H9 (cell line): ENCODE results near the gene NLN. TPM values are rescaled to one million over a fixed set of nuclear protein-coding genes. Genes with fewer than 3 reads are reported as not detected.

Source experiments
- DNase-seq: peaks from one replicate; pipeline ENCODE4 v3.0.0-alpha.2; 2017
- H2AFZ ChIP-seq: one replicate; pipeline ENCODE4 v1.6.1; 2013; ENCODE audit warnings: mild to moderate bottlenecking, low read length, control low read depth, moderate library complexity
- H2AK5ac ChIP-seq: 2 replicates; pipeline ENCODE4 v1.6.1; 2013; ENCODE audit warnings: low read length, control low read depth, mixed read lengths; ENCODE audit not compliant: insufficient read length
- H2BK120ac ChIP-seq: one replicate; pipeline ENCODE4 v1.6.1; 2013; ENCODE audit warnings: low read depth, mild to moderate bottlenecking, low read length, control low read depth, inconsistent platforms; ENCODE audit not compliant: poor library complexity, severe bottlenecking
- H2BK12ac ChIP-seq: 2 replicates; pipeline ENCODE4 v1.6.1; 2013; ENCODE audit warnings: low read length, control low read depth, mixed read lengths, low read depth; ENCODE audit not compliant: insufficient read length
- H2BK15ac ChIP-seq: 2 replicates; pipeline ENCODE4 v1.6.1; 2013; ENCODE audit warnings: low read depth, low read length, control low read depth
- H2BK20ac ChIP-seq: one replicate; pipeline ENCODE4 v1.6.1; 2013; ENCODE audit warnings: low read depth, mild to moderate bottlenecking, low read length, control low read depth, inconsistent platforms; ENCODE audit not compliant: poor library complexity, severe bottlenecking
- H2BK5ac ChIP-seq: 2 replicates; pipeline ENCODE4 v1.6.1; 2013; ENCODE audit warnings: low read length, control low read depth, mixed read lengths; ENCODE audit not compliant: insufficient read length
- H3K14ac ChIP-seq: 2 replicates; pipeline ENCODE4 v1.6.1; 2013; ENCODE audit warnings: low read length, control low read depth; ENCODE audit not compliant: insufficient read depth
- H3K18ac ChIP-seq: 2 replicates; pipeline ENCODE4 v1.6.1; 2013; ENCODE audit warnings: low read depth, mild to moderate bottlenecking, mixed read lengths, low read length, control low read depth; ENCODE audit not compliant: insufficient read length
- H3K23ac ChIP-seq: 2 replicates; pipeline ENCODE4 v1.6.1; 2013; ENCODE audit warnings: low read length, control low read depth, mixed read lengths, low read depth; ENCODE audit not compliant: insufficient read length
- H3K23me2 ChIP-seq: 2 replicates; pipeline ENCODE4 v1.6.1; 2013; ENCODE audit warnings: low read depth, mild to moderate bottlenecking, mixed read lengths, low read length, control low read depth; ENCODE audit not compliant: insufficient read length, poor library complexity, severe bottlenecking
- H3K27ac ChIP-seq: 2 replicates; pipeline ENCODE4 v1.5.1; 2013; ENCODE audit warnings: low read length, control low read depth, mixed read lengths, low read depth; ENCODE audit not compliant: insufficient read length
- H3K27me3 ChIP-seq: 2 replicates; pipeline ENCODE4 v1.6.1; 2013; ENCODE audit warnings: low read length, control low read depth, inconsistent platforms; ENCODE audit not compliant: insufficient read depth
- H3K4ac ChIP-seq: 2 replicates; pipeline ENCODE4 v1.6.1; 2013; ENCODE audit warnings: low read depth, mild to moderate bottlenecking, control low read depth, inconsistent platforms, low read length, moderate library complexity
- H3K4me1 ChIP-seq: 2 replicates; pipeline ENCODE4 v1.6.1; 2013; ENCODE audit warnings: low read length, control low read depth, inconsistent platforms; ENCODE audit not compliant: insufficient read depth
- H3K4me2 ChIP-seq: 2 replicates; pipeline ENCODE4 v1.6.1; 2013; ENCODE audit warnings: low read length, control low read depth, mixed read lengths; ENCODE audit not compliant: insufficient read length, insufficient read depth
- H3K56ac ChIP-seq: 2 replicates; pipeline ENCODE4 v1.6.1; 2013; ENCODE audit warnings: low read depth, mild to moderate bottlenecking, mixed read lengths, low read length, control low read depth; ENCODE audit not compliant: insufficient read length
- H3K79me1 ChIP-seq: 2 replicates; pipeline ENCODE4 v1.6.1; 2013; ENCODE audit warnings: low read depth, mild to moderate bottlenecking, moderate library complexity, low read length, control low read depth, inconsistent platforms; ENCODE audit not compliant: insufficient read depth, poor library complexity, severe bottlenecking
- H3K79me2 ChIP-seq: 2 replicates; pipeline ENCODE4 v1.6.1; 2013; ENCODE audit warnings: low read length, control low read depth, inconsistent platforms; ENCODE audit not compliant: insufficient read depth
- H3K9ac ChIP-seq: 2 replicates; pipeline ENCODE4 v1.6.1; 2013; ENCODE audit warnings: low read length, control low read depth, mixed read lengths; ENCODE audit not compliant: insufficient read length; ENCODE audit errors: extremely low read depth
- H3K9me3 ChIP-seq: one replicate; pipeline ENCODE4 v1.6.1; 2013; ENCODE audit warnings: low read depth, low read length, inconsistent platforms; ENCODE audit not compliant: control insufficient read depth
- H3T11ph ChIP-seq: one replicate; pipeline ENCODE4 v1.6.1; 2013; ENCODE audit warnings: mild to moderate bottlenecking, low read length, control low read depth, inconsistent platforms
- H4K20me1 ChIP-seq: one replicate; pipeline ENCODE4 v1.6.1; 2013; ENCODE audit not compliant: control insufficient read depth, insufficient read length, insufficient read depth
- H4K5ac ChIP-seq: 2 replicates; pipeline ENCODE4 v1.6.1; 2013; ENCODE audit warnings: low read depth, mild to moderate bottlenecking, mixed read lengths, low read length, control low read depth; ENCODE audit not compliant: insufficient read length
- H4K8ac ChIP-seq: replicated peaks from 2 replicates; pipeline ENCODE4 v1.6.1; 2013; ENCODE audit warnings: low read length, control low read depth, mixed read lengths, low read depth; ENCODE audit not compliant: insufficient read length
- H4K91ac ChIP-seq: 2 replicates; pipeline ENCODE4 v1.6.1; 2013; ENCODE audit warnings: low read depth, mild to moderate bottlenecking, moderate library complexity, mixed read lengths, low read length, control low read depth; ENCODE audit not compliant: insufficient read length
- H3K27ac Mint-ChIP-seq, 3 experiments: 2 replicates in 2 of 3; 3 replicates in 1 of 3; pipeline ENCODE4 v1.8.0; 2020 to 2021; ENCODE audit warnings: mixed read lengths in 3 of 3, mild to moderate bottlenecking in 1 of 3, moderate library complexity in 1 of 3
- H3K27me3 Mint-ChIP-seq: 2 replicates; pipeline ENCODE4 v1.8.0; 2021; ENCODE audit warnings: low read depth, mild to moderate bottlenecking, moderate library complexity, mixed read lengths
- H3K36me3 Mint-ChIP-seq, 3 experiments: 2 replicates in 2 of 3; 3 replicates in 1 of 3; pipeline ENCODE4 v1.8.0; 2020 to 2021; ENCODE audit warnings: low read depth in 3 of 3, mixed read lengths in 3 of 3; ENCODE audit not compliant: insufficient read depth in 1 of 3
- H3K4me1 Mint-ChIP-seq, 2 experiments: 2 replicates each; pipeline ENCODE4 v1.8.0; 2020; ENCODE audit warnings: mixed read lengths in 2 of 2
- H3K4me3 Mint-ChIP-seq, 2 experiments: 2 replicates in 1 of 2; 3 replicates in 1 of 2; pipeline ENCODE4 v1.8.0; 2020 to 2021; ENCODE audit warnings: mild to moderate bottlenecking in 2 of 2, mixed read lengths in 2 of 2, moderate library complexity in 1 of 2
- H3K9me3 Mint-ChIP-seq, 2 experiments: 2 replicates in 1 of 2; 3 replicates in 1 of 2; pipeline ENCODE4 v1.8.0; 2020; ENCODE audit warnings: mild to moderate bottlenecking in 2 of 2, mixed read lengths in 2 of 2, moderate library complexity in 1 of 2
- CTCF ChIP-seq: fragments of 200-600 bp; sonication (generic); conservative IDR thresholded peaks from 3 replicates; pipeline ENCODE4 v1.8.0; 2021; ENCODE audit warnings: antibody characterized with exemption, mild to moderate bottlenecking
- WGBS: extraction: QIAGEN DNeasy Blood & Tissue Kit; methylation state at CpG from one replicate; pipeline ENCODE4 v1.1.7; 2013; ENCODE audit warnings: missing lambda C conversion rate, low lambda C conversion rate, mixed read lengths; ENCODE audit not compliant: insufficient read length; ENCODE audit errors: extremely low coverage; 5-methylcytosine and 5-hydroxymethylcytosine counted together
- total RNA-seq: library from RNA; stranded (reverse); gene quantifications from 2 replicates; pipeline ENCODE4 v1.2.1, GENCODE V29; 2021

NLN gene
- total RNA-seq, 1 experiment from 2014 or later = 137 TPM

GRCh38 chr5:65854925-65855324 lies 132.9 kb downstream of the NLN start:
- Histone ChIP-seq H3K27me3 (no peaks in the 10 kb centered on the region), H3K9me3 (no peaks in the 10 kb centered on the region), H3K4me1 (no peaks in the 10 kb centered on the region), H3K27ac (no peak overlapping the region), H3K79me2 (no peaks in the 10 kb centered on the region), H3K56ac (no peak overlapping the region), H3K18ac (no peak overlapping the region), H3K23me2 (no peaks in the 10 kb centered on the region), H2BK5ac (no peak overlapping the region), H3T11ph (no peak overlapping the region), H4K5ac (no peak overlapping the region), H4K8ac (no peak overlapping the region), H3K23ac (no peak overlapping the region), H3K14ac (no peak overlapping the region), H2BK15ac (no peak overlapping the region), H3K4me2 (no peak overlapping the region), H2BK120ac (no peak overlapping the region), H2BK12ac (no peak overlapping the region), H4K91ac (no peak overlapping the region), H3K9ac (no peak overlapping the region), H2AK5ac (no peak overlapping the region), H3K4ac (no peak overlapping the region), H3K79me1 (no peaks in the 10 kb centered on the region), H4K20me1 (no peaks in the 10 kb centered on the region), H2AFZ (no peak overlapping the region), H2BK20ac (no peak overlapping the region)
- Mint-ChIP-seq H3K27me3 (no peaks in the 10 kb centered on the region; the same call in none of the 2 replicates), H3K27ac (no peak overlapping the region), H3K4me1 (no peaks in the 10 kb centered on the region), H3K4me3 (no peak overlapping the region), H3K9me3 (peaks cover 0 to 2% of the 10 kb centered on the region in 2 experiments; a peak in 2 of 5 replicates), H3K36me3 (no peaks in the 10 kb centered on the region)
- TF ChIP-seq CTCF = no peak
- no CpG with 5 or more reads among the region's 2 CpGs for WGBS
- no peak for DNase-seq
